Colonic mucosa (tissue), 4 donors: ENCODE data around the gene PTK7. TPM values are rescaled to one million over a fixed set of nuclear protein-coding genes. Genes with fewer than 3 reads are reported as not detected.

ENCODE experiments used
- DNase-seq: peaks from one replicate; pipeline ENCODE4 v3.0.0-alpha.2; 2020
- H3K27ac ChIP-seq: fragments of 200-600 bp; one replicate; pipeline ENCODE4 v1.8.0; 2021
- H3K27me3 ChIP-seq: fragments of 200-600 bp; one replicate; pipeline ENCODE4 v1.8.0; 2021
- H3K36me3 ChIP-seq: fragments of 200-600 bp; one replicate; pipeline ENCODE4 v1.8.0; 2021
- H3K4me1 ChIP-seq: fragments of 200-600 bp; one replicate; pipeline ENCODE4 v1.8.0; 2021; ENCODE audit warnings: mild to moderate bottlenecking
- H3K4me3 ChIP-seq: fragments of 200-600 bp; one replicate; pipeline ENCODE4 v1.8.0; 2021
- H3K9ac ChIP-seq, 2 donors: one replicate each; pipeline ENCODE4 v1.7.0; 2013; ENCODE audit warnings: control low read depth in 2 of 2, low read depth in 2 of 2, low read length in 2 of 2
- H3K9me3 ChIP-seq: fragments of 200-600 bp; one replicate; pipeline ENCODE4 v1.8.0; 2021
- intact Hi-C: fragments of 100-400 bp; cut with DNase I; formaldehyde crosslinking; loops from one replicate; pipeline ENCODE4 v1.14.1; 2022
- total RNA-seq, 2 donors: library from RNA; stranded (reverse); fragmentation: NEBNext Ultra II Directional in 1 of 2; extraction: Animal tissue kit (Norgen Biotek cat#: 25700) in 1 of 2; gene quantifications; one replicate each; pipeline ENCODE4 v1.2.1, GENCODE V29; 2021
- TF ChIP-seq, protein P1 (sequence below): fragments of 200-600 bp; IDR thresholded peaks from one replicate; pipeline ENCODE4 v1.8.0; 2022; ENCODE audit warnings: antibody characterized with exemption, mild to moderate bottlenecking
- donor health status: healthy.
- donor health status: DM: no; HTN: no; CAD: no.
- donor health status: DM: no; HTN: no; CAD: no.

Gene PTK7
- total RNA-seq, 2 donors from 2014 or later = 15.1 to 15.9 TPM

DNA sequence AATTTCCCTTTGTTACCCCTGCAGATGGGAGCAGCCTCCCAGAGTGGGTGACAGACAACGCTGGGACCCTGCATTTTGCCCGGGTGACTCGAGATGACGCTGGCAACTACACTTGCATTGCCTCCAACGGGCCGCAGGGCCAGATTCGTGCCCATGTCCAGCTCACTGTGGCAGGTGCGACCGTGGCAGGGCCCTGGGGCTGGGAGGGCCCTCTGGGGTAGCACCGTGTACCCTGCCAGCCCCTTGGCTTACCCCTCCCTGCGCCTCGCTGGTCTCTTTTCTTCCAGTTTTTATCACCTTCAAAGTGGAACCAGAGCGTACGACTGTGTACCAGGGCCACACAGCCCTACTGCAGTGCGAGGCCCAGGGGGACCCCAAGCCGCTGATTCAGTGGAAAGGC is 65.5 kb downstream of the PTK7 start:
- Histone ChIP-seq H3K4me3 (no peak overlapping the region), H3K36me3 (no peaks in the 10 kb centered on the region), H3K4me1 (no peaks in the 10 kb centered on the region), H3K9me3 (no peaks in the 10 kb centered on the region), H3K27ac (no peak overlapping the region), H3K27me3 (no peaks in the 10 kb centered on the region), H3K9ac (no peak overlapping the region)
- intact Hi-C loops = loop anchor here (5.0 kb wide), 1 partner anchor 239 kb away; no protein-coding TSS in a partner anchor
- TF ChIP-seq, protein P1, sequence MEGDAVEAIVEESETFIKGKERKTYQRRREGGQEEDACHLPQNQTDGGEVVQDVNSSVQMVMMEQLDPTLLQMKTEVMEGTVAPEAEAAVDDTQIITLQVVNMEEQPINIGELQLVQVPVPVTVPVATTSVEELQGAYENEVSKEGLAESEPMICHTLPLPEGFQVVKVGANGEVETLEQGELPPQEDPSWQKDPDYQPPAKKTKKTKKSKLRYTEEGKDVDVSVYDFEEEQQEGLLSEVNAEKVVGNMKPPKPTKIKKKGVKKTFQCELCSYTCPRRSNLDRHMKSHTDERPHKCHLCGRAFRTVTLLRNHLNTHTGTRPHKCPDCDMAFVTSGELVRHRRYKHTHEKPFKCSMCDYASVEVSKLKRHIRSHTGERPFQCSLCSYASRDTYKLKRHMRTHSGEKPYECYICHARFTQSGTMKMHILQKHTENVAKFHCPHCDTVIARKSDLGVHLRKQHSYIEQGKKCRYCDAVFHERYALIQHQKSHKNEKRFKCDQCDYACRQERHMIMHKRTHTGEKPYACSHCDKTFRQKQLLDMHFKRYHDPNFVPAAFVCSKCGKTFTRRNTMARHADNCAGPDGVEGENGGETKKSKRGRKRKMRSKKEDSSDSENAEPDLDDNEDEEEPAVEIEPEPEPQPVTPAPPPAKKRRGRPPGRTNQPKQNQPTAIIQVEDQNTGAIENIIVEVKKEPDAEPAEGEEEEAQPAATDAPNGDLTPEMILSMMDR = no peak
- no peak for DNase-seq

GRCh38 chr6:43142101-43142500 is 66.0 kb downstream of the PTK7 start:
- intact Hi-C loops = loop anchor here (5.0 kb wide), 1 partner anchor 240 kb away; no protein-coding TSS in a partner anchor
- no peaks in the 10 kb centered on the region for H3K9me3 ChIP-seq
- H3K4me3 ChIP-seq = no peak overlapping the region
- H3K4me1 ChIP-seq = no peaks in the 10 kb centered on the region
- TF ChIP-seq, protein P1 = no peak
- no peaks in the 10 kb centered on the region for H3K36me3 ChIP-seq
- DNase-seq = no peak
- no peak overlapping the region for H3K9ac ChIP-seq
- H3K27me3 ChIP-seq = no peaks in the 10 kb centered on the region
- H3K27ac ChIP-seq = no peak overlapping the region

DNA sequence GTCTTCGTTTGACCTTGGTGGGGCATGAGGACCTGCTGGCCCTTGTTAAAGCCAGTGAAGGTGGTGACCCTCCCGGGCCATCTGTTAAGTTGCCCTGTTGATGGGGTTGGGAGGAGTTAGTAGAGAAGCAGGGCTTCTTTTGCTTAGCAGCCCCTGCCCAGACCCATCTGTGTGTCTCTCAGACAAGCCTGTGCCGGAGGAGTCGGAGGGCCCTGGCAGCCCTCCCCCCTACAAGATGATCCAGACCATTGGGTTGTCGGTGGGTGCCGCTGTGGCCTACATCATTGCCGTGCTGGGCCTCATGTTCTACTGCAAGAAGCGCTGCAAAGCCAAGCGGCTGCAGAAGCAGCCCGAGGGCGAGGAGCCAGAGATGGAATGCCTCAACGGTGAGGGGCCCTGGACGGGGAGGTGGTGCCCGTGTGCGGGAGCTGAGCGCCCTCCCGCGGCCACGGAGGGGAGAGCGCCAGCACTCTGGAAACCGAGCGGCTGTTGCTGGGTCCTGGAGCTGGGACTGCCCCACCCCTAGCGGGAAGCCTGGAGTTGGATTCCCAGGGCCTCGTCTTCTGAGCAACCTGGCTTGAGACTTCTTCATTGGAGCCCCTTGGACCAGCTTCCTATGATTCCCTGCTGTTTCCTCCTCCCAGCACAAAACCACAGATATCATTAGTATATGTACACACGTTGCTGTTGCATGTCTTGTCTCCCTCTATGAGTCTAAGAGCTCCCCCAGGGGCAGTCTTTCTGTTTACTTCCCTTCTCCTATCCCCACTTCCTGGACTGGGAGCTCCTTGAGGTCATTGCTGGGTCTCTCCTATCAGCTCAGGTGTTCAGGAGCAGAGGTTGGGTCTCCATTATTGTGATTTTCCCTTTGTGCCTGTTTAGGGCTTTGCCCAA is 67.4 kb downstream of the PTK7 start:
- Histone ChIP-seq H3K27me3 (no peaks in the 10 kb centered on the region), H3K36me3 (no peaks in the 10 kb centered on the region), H3K4me3 (no peak overlapping the region), H3K27ac (no peak overlapping the region), H3K9me3 (no peaks in the 10 kb centered on the region), H3K4me1 (no peaks in the 10 kb centered on the region), H3K9ac (no peak overlapping the region)
- TF ChIP-seq, protein P1 = peak; percentile 92
- DNase-seq = peak; percentile 82
- intact Hi-C loops = loop anchor here (5.0 kb wide), 1 partner anchor 241 kb away; no protein-coding TSS in a partner anchor

DNA sequence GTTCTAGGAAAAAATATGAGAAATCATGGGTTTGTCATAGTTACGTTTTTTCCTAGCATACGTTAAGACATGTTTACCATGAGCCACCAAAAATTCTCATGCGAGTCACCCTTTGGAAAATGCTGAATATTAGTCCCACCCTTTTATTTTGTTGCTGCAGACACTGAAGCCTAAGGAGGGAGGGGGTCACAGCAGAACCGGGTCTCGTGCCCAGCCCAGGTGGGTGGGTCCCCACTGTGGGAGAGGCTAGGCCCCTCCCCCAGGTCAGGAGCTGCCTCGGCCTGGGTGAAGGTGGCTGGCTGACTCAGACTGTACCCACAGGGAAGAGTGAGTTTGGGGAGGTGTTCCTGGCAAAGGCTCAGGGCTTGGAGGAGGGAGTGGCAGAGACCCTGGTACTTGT is 68.8 kb downstream of the PTK7 start:
- intact Hi-C loops = loop anchor here (5.0 kb wide), 1 partner anchor 243 kb away; no protein-coding TSS in a partner anchor
- no peaks in the 10 kb centered on the region for H3K9me3 ChIP-seq
- H3K27ac ChIP-seq = no peak overlapping the region
- no peak overlapping the region for H3K4me3 ChIP-seq
- TF ChIP-seq, protein P1 = no peak
- no peaks in the 10 kb centered on the region for H3K27me3 ChIP-seq
- H3K4me1 ChIP-seq = no peaks in the 10 kb centered on the region
- no peak for DNase-seq
- no peak overlapping the region for H3K9ac ChIP-seq
- H3K36me3 ChIP-seq = no peaks in the 10 kb centered on the region

GRCh38 chr6:43146261-43146660 is 70.1 kb downstream of the PTK7 start:
- H3K4me1 ChIP-seq = no peaks in the 10 kb centered on the region
- no peaks in the 10 kb centered on the region for H3K27me3 ChIP-seq
- H3K27ac ChIP-seq = no peak overlapping the region
- intact Hi-C loops = no loop called here
- H3K9me3 ChIP-seq = no peaks in the 10 kb centered on the region
- no peak for DNase-seq
- no peak overlapping the region for H3K4me3 ChIP-seq
- no peak overlapping the region for H3K9ac ChIP-seq
- H3K36me3 ChIP-seq = no peaks in the 10 kb centered on the region
- TF ChIP-seq, protein P1 = no peak
